ENCODE results near the gene PPRC1. TPM values are rescaled to one million over a fixed set of nuclear protein-coding genes. Genes with fewer than 3 reads are reported as not detected.

PPRC1 gene
- total and polyA plus RNA-seq, 2 experiments from 2014 or later = 9.8 to 23.7 TPM

GRCh38 chr10:102111276-102111675, 21.6 kb upstream of the PPRC1 start:
- H2AFZ ChIP-seq = no peak overlapping the region
- peaks cover 31% of the 10 kb centered on the region for H3K4me1 ChIP-seq (ENCODE audit: insufficient read depth)
- TF ChIP-seq EZH2 (IDR thresholded peaks at IDR 0.05; ENCODE audit: borderline replicate concordance) (no peak), CTCF (IDR thresholded peaks at IDR 0.05; ENCODE audit: poor library complexity) (no peak), EZH2phosphoT487 (IDR thresholded peaks at IDR 0.05; ENCODE audit: low read depth, severe bottlenecking, unreplicated experiment) (no peak)
- no peak overlapping the region for H3K4me3 ChIP-seq
- H3K27me3 ChIP-seq = no peaks in the 10 kb centered on the region
- H3K4me2 ChIP-seq = no peak overlapping the region
- H3K27ac ChIP-seq = no peak overlapping the region
- peaks cover 54% of the 10 kb centered on the region for H4K20me1 ChIP-seq (ENCODE audit: insufficient read depth, poor library complexity, severe bottlenecking)
- no peaks in the 10 kb centered on the region for H3K9me2 ChIP-seq (replicated peaks; ENCODE audit: insufficient read depth)
- H3K79me2 ChIP-seq = peaks cover 59% of the 10 kb centered on the region
- WGBS (ENCODE audit: low lambda C conversion rate, missing lambda C conversion rate) = 97% methylated on average over 12 of the region's 12 CpGs
- no peaks in the 10 kb centered on the region for H3K9me3 ChIP-seq (ENCODE audit: low read depth)
- DNase-seq (ENCODE audit: low spot score) = no peak
- H3K36me3 ChIP-seq (replicated peaks; ENCODE audit: insufficient read depth, low read depth) = no peaks in the 10 kb centered on the region

- Histone ChIP-seq H3K4me2 (peak overlapping the region; percentile 78), H3K27ac (no peak overlapping the region), H3K9me2 (replicated peaks; ENCODE audit: insufficient read depth) (no peaks in the 10 kb centered on the region), H3K79me2 (peaks cover 69% of the 10 kb centered on the region), H3K4me3 (no peak overlapping the region), H3K4me1 (ENCODE audit: insufficient read depth) (peaks cover 41% of the 10 kb centered on the region), H3K36me3 (replicated peaks; ENCODE audit: insufficient read depth, low read depth) (no peaks in the 10 kb centered on the region), H3K9me3 (ENCODE audit: low read depth) (no peaks in the 10 kb centered on the region), H3K27me3 (no peaks in the 10 kb centered on the region), H2AFZ (no peak overlapping the region), H4K20me1 (ENCODE audit: insufficient read depth, poor library complexity, severe bottlenecking) (peaks cover 51% of the 10 kb centered on the region)
- WGBS (ENCODE audit: low lambda C conversion rate, missing lambda C conversion rate) = 38% methylated on average over 3 of the region's 3 CpGs
- DNase-seq (ENCODE audit: low spot score) = no peak
- TF ChIP-seq EZH2 (IDR thresholded peaks at IDR 0.05; ENCODE audit: borderline replicate concordance) = no peak
Measured at GRCh38 chr10:102112210-102112817, 20.5 kb upstream of the PPRC1 start.

- Histone ChIP-seq H3K9me2 (replicated peaks; ENCODE audit: insufficient read depth) (no peaks in the 10 kb centered on the region), H3K27ac (peak overlapping the region; percentile 95), H3K27me3 (no peaks in the 10 kb centered on the region), H2AFZ (no peak overlapping the region), H3K4me1 (ENCODE audit: insufficient read depth) (peaks cover 47% of the 10 kb centered on the region), H4K20me1 (ENCODE audit: insufficient read depth, poor library complexity, severe bottlenecking) (peaks cover 46% of the 10 kb centered on the region), H3K9me3 (ENCODE audit: low read depth) (no peaks in the 10 kb centered on the region), H3K4me2 (peak overlapping the region; percentile 78), H3K36me3 (replicated peaks; ENCODE audit: insufficient read depth, low read depth) (no peaks in the 10 kb centered on the region), H3K79me2 (peaks cover 78% of the 10 kb centered on the region), H3K4me3 (peak overlapping the region; percentile 79)
- 40% methylated on average over 7 of the region's 7 CpGs for WGBS (ENCODE audit: low lambda C conversion rate, missing lambda C conversion rate)
- TF ChIP-seq CTCF (IDR thresholded peaks at IDR 0.05; ENCODE audit: poor library complexity) (no peak), EZH2phosphoT487 (IDR thresholded peaks at IDR 0.05; ENCODE audit: low read depth, severe bottlenecking, unreplicated experiment) (no peak), EZH2 (IDR thresholded peaks at IDR 0.05; ENCODE audit: borderline replicate concordance) (no peak)
- DNase-seq (ENCODE audit: low spot score) = no peak
Measured at GRCh38 chr10:102113261-102113955, 19.4 kb upstream of the PPRC1 start.

Data from hepatocyte (in vitro differentiated cells).